GM23338 (cell line): ENCODE results near the gene SPECC1L. TPM values are rescaled to one million over a fixed set of nuclear protein-coding genes. Genes with fewer than 3 reads are reported as not detected.

Experiments used
- ATAC-seq: fragments of 200-7000 bp; cut with Tn5 transposase; 3 replicates; pipeline ENCODE4 v1.9.1; 2020
- DNase-seq: peaks from one replicate; pipeline ENCODE4 v3.0.0-alpha.2; 2015; ENCODE audit warnings: low spot score
- H2AFZ ChIP-seq: fragments of 200-600 bp; sonication (generic); 2 replicates; pipeline ENCODE4 v1.8.0; 2016; ENCODE audit warnings: antibody characterized with exemption, mild to moderate bottlenecking, moderate library complexity
- H3F3A ChIP-seq: fragments of 200-600 bp; sonication (generic); replicated peaks from 2 replicates; pipeline ENCODE4 v1.8.0; 2017; ENCODE audit warnings: antibody characterized with exemption, mixed run types, low read depth
- H3K27ac ChIP-seq: fragments of 200-600 bp; sonication (generic); 2 replicates; pipeline ENCODE4 v1.6.1; 2016; ENCODE audit warnings: low read depth
- H3K27me3 ChIP-seq: fragments of 200-600 bp; sonication (generic); 2 replicates; pipeline ENCODE4 v1.8.0; 2016; ENCODE audit warnings: mild to moderate bottlenecking, mixed run types, moderate library complexity; ENCODE audit not compliant: insufficient read depth
- H3K36me3 ChIP-seq: fragments of 200-600 bp; sonication (generic); 2 replicates; pipeline ENCODE4 v1.8.0; 2016; ENCODE audit warnings: mild to moderate bottlenecking; ENCODE audit not compliant: insufficient read depth
- H3K4me1 ChIP-seq: fragments of 200-600 bp; sonication (generic); 2 replicates; pipeline ENCODE4 v1.8.0; 2016; ENCODE audit warnings: mild to moderate bottlenecking, moderate library complexity; ENCODE audit not compliant: insufficient read depth
- H3K4me2 ChIP-seq: fragments of 200-600 bp; sonication (generic); 2 replicates; pipeline ENCODE4 v1.7.1; 2017; ENCODE audit warnings: mixed run types
- H3K4me3 ChIP-seq: fragments of 200-600 bp; sonication (generic); 2 replicates; pipeline ENCODE4 v1.6.1; 2016; ENCODE audit warnings: mixed run types
- H3K79me2 ChIP-seq: fragments of 200-600 bp; sonication (generic); replicated peaks from 2 replicates; pipeline ENCODE4 v1.8.0; 2017; ENCODE audit warnings: mild to moderate bottlenecking; ENCODE audit not compliant: insufficient read depth
- H3K9me2 ChIP-seq: fragments of 200-600 bp; sonication (generic); 2 replicates; pipeline ENCODE4 v1.8.0; 2017; ENCODE audit not compliant: insufficient read depth
- H4K20me1 ChIP-seq: fragments of 200-600 bp; sonication (generic); replicated peaks from 2 replicates; pipeline ENCODE4 v1.8.0; 2017; ENCODE audit warnings: mild to moderate bottlenecking; ENCODE audit not compliant: insufficient read depth
- H3K27ac Mint-ChIP-seq: 2 replicates; pipeline ENCODE4 v1.8.0; 2020; ENCODE audit warnings: inconsistent platforms, mild to moderate bottlenecking, moderate library complexity, mixed read lengths
- H3K27me3 Mint-ChIP-seq: 3 replicates; pipeline ENCODE4 v1.8.0; 2022; ENCODE audit warnings: low read depth, mild to moderate bottlenecking, moderate library complexity, mixed read lengths, inconsistent platforms; ENCODE audit not compliant: insufficient read depth, poor library complexity
- H3K36me3 Mint-ChIP-seq: 3 replicates; pipeline ENCODE4 v1.8.0; 2021; ENCODE audit warnings: low read depth, mild to moderate bottlenecking, inconsistent platforms, moderate library complexity, mixed read lengths
- H3K4me1 Mint-ChIP-seq: 3 replicates; pipeline ENCODE4 v1.8.0; 2020; ENCODE audit warnings: mild to moderate bottlenecking, inconsistent platforms, mixed read lengths
- H3K4me3 Mint-ChIP-seq: 3 replicates; pipeline ENCODE4 v1.8.0; 2021; ENCODE audit warnings: moderate library complexity, mild to moderate bottlenecking, inconsistent platforms, mixed read lengths
- H3K9me3 Mint-ChIP-seq: 3 replicates; pipeline ENCODE4 v1.8.0; 2020; ENCODE audit warnings: moderate library complexity, mild to moderate bottlenecking, inconsistent platforms, mixed read lengths
- CREB1 ChIP-seq: fragments of 250-450 bp; sonication (Bioruptor Pico); IDR thresholded peaks from 2 replicates; pipeline ENCODE4 v1.5.0; 2020; ENCODE audit warnings: low read depth, mild to moderate bottlenecking, moderate library complexity
- EZH2phosphoT487 ChIP-seq: fragments of 200-600 bp; sonication (generic); IDR thresholded peaks from one replicate; pipeline ENCODE4 v1.8.1; 2018; ENCODE audit warnings: antibody characterized with exemption; ENCODE audit not compliant: unreplicated experiment
- JUNB ChIP-seq: IDR thresholded peaks from one replicate; pipeline ENCODE4 v1.6.1; 2016; ENCODE audit warnings: antibody characterized with exemption; ENCODE audit not compliant: unreplicated experiment
- POLR2AphosphoS5 ChIP-seq: IDR thresholded peaks from 2 replicates; pipeline ENCODE4 v1.6.1; 2016; ENCODE audit warnings: antibody characterized with exemption, low read depth
- ZNF114 ChIP-seq: fragments of 250-450 bp; sonication (Bioruptor Pico); IDR thresholded peaks from 2 replicates; pipeline ENCODE4 v1.5.0; 2020; ENCODE audit warnings: mild to moderate bottlenecking, moderate library complexity
- ZNF331 ChIP-seq: fragments of 250-450 bp; sonication (Bioruptor Pico); IDR thresholded peaks from 2 replicates; pipeline ENCODE4 v1.5.0; 2020; ENCODE audit warnings: low read depth, mild to moderate bottlenecking, moderate library complexity
- polyA plus RNA-seq: library from polyadenylated mRNA; unstranded; fragments of >200 nt; fragmentation: Nextera tagmentation; extraction: Ambion mirVana; gene quantifications from 2 replicates; pipeline ENCODE4 v1.2.1, GENCODE V29; 2016
- total RNA-seq: library from RNA; depleted of rRNA; stranded (reverse); fragments of >200 nt; shearing (Covaris generic); gene quantifications from 2 replicates; pipeline ENCODE4 v1.2.3, GENCODE V29; 2014
- TF ChIP-seq, protein P1 (sequence below), 2 experiments: fragments of 200-600 bp in 1 of 2; sonication (generic) in 1 of 2; conservative IDR thresholded peaks; 2 replicates each; pipeline versions ENCODE4 v1.5.1 to v1.6.1; 2016 to 2017; ENCODE audit warnings: antibody characterized with exemption in 2 of 2, low read depth in 2 of 2, mild to moderate bottlenecking in 2 of 2, moderate library complexity in 1 of 2
- TF ChIP-seq, protein P2 (sequence below): IDR thresholded peaks from 2 replicates; pipeline ENCODE4 v1.6.1; 2016; ENCODE audit warnings: antibody characterized with exemption
- TF ChIP-seq, protein P3 (sequence below): fragments of 250-450 bp; sonication (Bioruptor Pico); IDR thresholded peaks from 2 replicates; pipeline ENCODE4 v1.5.0; 2020; ENCODE audit warnings: mild to moderate bottlenecking, moderate library complexity

The SPECC1L gene
- total and polyA plus RNA-seq, 2 experiments from 2014 or later: 24.3 to 44.7 TPM

DNA sequence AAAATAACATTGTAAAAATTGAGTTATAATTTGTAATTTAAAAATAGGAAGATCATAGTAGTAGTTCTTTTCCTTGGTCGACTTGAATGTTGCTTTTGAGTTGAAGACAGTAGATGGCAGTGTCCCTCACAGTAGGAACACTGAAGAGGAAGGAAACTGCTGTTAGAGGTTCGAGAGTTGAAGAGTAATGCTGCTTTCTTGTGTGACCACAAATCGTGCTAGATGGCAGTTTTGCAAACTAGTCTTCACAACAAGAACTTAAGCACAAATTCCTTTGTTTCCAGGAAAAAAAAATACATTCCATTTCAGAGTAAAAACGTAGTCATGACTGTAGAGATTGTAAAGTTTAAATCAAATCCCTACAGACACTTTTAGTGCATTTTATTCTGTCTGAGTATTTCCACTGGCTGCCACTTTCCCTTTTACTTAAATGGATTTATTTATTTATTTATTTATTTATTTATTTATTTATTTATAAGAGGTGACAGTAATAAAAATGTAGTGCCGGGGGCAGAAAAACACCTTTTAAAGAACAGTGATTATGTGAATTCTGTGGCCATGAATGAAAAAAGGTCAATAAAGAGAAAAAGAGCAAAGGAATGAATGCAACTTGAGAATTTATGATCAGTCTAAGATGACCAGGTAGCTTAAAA, 54.6 kb downstream of the SPECC1L start:
- Histone ChIP-seq H3K36me3 (peaks cover 25% of the 10 kb centered on the region), H3K9me2 (no peaks in the 10 kb centered on the region), H3K4me1 (no peaks in the 10 kb centered on the region), H3K79me2 (peaks cover 22% of the 10 kb centered on the region), H3K4me2 (no peak overlapping the region), H3F3A (no peaks in the 10 kb centered on the region), H4K20me1 (no peaks in the 10 kb centered on the region; the same call in none of the 2 replicates), H3K27ac (no peak overlapping the region), H3K4me3 (no peak overlapping the region), H2AFZ (no peak overlapping the region), H3K27me3 (no peaks in the 10 kb centered on the region)
- Mint-ChIP-seq H3K4me1 (0 out of 3 replicates have a peak, but pooled peaks cover 2% of the 10 kb centered on the region), H3K4me3 (no peak overlapping the region), H3K27me3 (peaks cover 2% of the 10 kb centered on the region), H3K9me3 (no peaks in the 10 kb centered on the region), H3K27ac (peak overlapping the region; percentile 63; the same call in 1 of the 2 replicates), H3K36me3 (peaks cover 50% of the 10 kb centered on the region)
- ATAC-seq (peak; percentile 63), DNase-seq (peak; percentile 54)
- TF ChIP-seq, protein P1, sequence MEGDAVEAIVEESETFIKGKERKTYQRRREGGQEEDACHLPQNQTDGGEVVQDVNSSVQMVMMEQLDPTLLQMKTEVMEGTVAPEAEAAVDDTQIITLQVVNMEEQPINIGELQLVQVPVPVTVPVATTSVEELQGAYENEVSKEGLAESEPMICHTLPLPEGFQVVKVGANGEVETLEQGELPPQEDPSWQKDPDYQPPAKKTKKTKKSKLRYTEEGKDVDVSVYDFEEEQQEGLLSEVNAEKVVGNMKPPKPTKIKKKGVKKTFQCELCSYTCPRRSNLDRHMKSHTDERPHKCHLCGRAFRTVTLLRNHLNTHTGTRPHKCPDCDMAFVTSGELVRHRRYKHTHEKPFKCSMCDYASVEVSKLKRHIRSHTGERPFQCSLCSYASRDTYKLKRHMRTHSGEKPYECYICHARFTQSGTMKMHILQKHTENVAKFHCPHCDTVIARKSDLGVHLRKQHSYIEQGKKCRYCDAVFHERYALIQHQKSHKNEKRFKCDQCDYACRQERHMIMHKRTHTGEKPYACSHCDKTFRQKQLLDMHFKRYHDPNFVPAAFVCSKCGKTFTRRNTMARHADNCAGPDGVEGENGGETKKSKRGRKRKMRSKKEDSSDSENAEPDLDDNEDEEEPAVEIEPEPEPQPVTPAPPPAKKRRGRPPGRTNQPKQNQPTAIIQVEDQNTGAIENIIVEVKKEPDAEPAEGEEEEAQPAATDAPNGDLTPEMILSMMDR (conservative IDR thresholded peaks at IDR 0.05; ENCODE audit: low read depth in 2 of 2): peak; percentile 55 to 70
- no peak for TF ChIP-seq ZNF331 (CRISPR knock-in tag)

DNA sequence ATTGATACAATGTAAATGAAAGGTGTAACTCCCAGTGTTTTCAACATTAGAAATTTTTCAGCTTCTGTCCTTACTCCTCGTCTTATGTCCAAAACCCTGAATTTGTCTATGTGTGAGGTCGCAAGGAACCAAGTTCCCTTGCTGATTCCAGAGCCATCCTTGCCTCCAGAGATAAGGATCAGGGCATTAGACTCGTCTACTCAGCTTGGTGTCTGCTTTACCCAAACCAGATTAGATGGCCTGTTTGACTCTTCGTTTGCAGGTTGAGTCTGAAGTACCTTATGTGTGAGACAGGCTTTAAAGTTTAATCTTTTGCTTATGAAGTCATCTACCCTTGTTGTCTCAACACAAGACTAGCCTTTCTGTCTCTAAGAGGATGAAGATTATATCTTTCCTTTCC, 55.6 kb downstream of the SPECC1L start:
- Histone ChIP-seq H4K20me1 (no peaks in the 10 kb centered on the region; the same call in 1 of the 2 replicates), H3K4me2 (no peak overlapping the region), H3K4me3 (no peak overlapping the region), H2AFZ (no peak overlapping the region), H3K79me2 (peaks cover 19% of the 10 kb centered on the region), H3K4me1 (no peaks in the 10 kb centered on the region), H3K27me3 (no peaks in the 10 kb centered on the region), H3K27ac (no peak overlapping the region), H3K36me3 (peaks cover 22% of the 10 kb centered on the region), H3K9me2 (no peaks in the 10 kb centered on the region), H3F3A (no peaks in the 10 kb centered on the region)
- Mint-ChIP-seq H3K4me3 (no peak overlapping the region), H3K36me3 (peaks cover 53% of the 10 kb centered on the region), H3K27ac (peak overlapping the region; percentile 65; the same call in 1 of the 2 replicates), H3K9me3 (no peaks in the 10 kb centered on the region), H3K27me3 (peaks cover 2% of the 10 kb centered on the region), H3K4me1 (0 out of 3 replicates have a peak, but pooled peaks cover 2% of the 10 kb centered on the region)
- DNase-seq (no peak), ATAC-seq (no peak)
- TF ChIP-seq ZNF114 (CRISPR knock-in tag): no peak
- TF ChIP-seq, protein P2, sequence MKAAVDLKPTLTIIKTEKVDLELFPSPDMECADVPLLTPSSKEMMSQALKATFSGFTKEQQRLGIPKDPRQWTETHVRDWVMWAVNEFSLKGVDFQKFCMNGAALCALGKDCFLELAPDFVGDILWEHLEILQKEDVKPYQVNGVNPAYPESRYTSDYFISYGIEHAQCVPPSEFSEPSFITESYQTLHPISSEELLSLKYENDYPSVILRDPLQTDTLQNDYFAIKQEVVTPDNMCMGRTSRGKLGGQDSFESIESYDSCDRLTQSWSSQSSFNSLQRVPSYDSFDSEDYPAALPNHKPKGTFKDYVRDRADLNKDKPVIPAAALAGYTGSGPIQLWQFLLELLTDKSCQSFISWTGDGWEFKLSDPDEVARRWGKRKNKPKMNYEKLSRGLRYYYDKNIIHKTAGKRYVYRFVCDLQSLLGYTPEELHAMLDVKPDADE: no peak
- TF ChIP-seq POLR2AphosphoS5: no peak
- TF ChIP-seq ZNF331 (CRISPR knock-in tag): no peak
- TF ChIP-seq, protein P1 (conservative IDR thresholded peaks at IDR 0.05; ENCODE audit: low read depth in 2 of 2): no peak
- TF ChIP-seq, protein P3, sequence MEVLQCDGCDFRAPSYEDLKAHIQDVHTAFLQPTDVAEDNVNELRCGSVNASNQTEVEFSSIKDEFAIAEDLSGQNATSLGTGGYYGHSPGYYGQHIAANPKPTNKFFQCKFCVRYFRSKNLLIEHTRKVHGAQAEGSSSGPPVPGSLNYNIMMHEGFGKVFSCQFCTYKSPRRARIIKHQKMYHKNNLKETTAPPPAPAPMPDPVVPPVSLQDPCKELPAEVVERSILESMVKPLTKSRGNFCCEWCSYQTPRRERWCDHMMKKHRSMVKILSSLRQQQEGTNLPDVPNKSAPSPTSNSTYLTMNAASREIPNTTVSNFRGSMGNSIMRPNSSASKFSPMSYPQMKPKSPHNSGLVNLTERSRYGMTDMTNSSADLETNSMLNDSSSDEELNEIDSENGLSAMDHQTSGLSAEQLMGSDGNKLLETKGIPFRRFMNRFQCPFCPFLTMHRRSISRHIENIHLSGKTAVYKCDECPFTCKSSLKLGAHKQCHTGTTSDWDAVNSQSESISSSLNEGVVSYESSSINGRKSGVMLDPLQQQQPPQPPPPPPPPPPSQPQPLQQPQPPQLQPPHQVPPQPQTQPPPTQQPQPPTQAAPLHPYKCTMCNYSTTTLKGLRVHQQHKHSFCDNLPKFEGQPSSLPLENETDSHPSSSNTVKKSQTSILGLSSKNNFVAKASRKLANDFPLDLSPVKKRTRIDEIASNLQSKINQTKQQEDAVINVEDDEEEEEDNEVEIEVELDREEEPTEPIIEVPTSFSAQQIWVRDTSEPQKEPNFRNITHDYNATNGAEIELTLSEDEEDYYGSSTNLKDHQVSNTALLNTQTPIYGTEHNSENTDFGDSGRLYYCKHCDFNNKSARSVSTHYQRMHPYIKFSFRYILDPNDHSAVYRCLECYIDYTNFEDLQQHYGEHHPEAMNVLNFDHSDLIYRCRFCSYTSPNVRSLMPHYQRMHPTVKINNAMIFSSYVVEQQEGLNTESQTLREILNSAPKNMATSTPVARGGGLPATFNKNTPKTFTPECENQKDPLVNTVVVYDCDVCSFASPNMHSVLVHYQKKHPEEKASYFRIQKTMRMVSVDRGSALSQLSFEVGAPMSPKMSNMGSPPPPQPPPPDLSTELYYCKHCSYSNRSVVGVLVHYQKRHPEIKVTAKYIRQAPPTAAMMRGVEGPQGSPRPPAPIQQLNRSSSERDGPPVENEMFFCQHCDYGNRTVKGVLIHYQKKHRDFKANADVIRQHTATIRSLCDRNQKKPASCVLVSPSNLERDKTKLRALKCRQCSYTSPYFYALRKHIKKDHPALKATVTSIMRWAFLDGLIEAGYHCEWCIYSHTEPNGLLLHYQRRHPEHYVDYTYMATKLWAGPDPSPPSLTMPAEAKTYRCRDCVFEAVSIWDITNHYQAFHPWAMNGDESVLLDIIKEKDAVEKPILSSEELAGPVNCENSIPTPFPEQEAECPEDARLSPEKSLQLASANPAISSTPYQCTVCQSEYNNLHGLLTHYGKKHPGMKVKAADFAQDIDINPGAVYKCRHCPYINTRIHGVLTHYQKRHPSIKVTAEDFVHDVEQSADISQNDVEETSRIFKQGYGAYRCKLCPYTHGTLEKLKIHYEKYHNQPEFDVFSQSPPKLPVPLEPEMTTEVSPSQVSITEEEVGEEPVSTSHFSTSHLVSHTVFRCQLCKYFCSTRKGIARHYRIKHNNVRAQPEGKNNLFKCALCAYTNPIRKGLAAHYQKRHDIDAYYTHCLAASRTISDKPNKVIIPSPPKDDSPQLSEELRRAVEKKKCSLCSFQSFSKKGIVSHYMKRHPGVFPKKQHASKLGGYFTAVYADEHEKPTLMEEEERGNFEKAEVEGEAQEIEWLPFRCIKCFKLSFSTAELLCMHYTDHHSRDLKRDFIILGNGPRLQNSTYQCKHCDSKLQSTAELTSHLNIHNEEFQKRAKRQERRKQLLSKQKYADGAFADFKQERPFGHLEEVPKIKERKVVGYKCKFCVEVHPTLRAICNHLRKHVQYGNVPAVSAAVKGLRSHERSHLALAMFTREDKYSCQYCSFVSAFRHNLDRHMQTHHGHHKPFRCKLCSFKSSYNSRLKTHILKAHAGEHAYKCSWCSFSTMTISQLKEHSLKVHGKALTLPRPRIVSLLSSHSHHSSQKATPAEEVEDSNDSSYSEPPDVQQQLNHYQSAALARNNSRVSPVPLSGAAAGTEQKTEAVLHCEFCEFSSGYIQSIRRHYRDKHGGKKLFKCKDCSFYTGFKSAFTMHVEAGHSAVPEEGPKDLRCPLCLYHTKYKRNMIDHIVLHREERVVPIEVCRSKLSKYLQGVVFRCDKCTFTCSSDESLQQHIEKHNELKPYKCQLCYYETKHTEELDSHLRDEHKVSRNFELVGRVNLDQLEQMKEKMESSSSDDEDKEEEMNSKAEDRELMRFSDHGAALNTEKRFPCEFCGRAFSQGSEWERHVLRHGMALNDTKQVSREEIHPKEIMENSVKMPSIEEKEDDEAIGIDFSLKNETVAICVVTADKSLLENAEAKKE (CRISPR knock-in tag): no peak
- TF ChIP-seq EZH2phosphoT487: no peak
- no peak for TF ChIP-seq CREB1 (CRISPR knock-in tag)
- TF ChIP-seq JUNB: no peak
